GM12873 (cell line): ENCODE measurements around the gene WDR73.

Source experiments
- CTCF ChIP-seq: IDR thresholded peaks from 2 replicates; pipeline ENCODE4 v1.5.1; 2012; ENCODE audit warnings: low read depth, mild to moderate bottlenecking, moderate library complexity, low read length, control low read depth; ENCODE audit not compliant: insufficient read depth; ENCODE audit errors: missing control alignments

Gene WDR73

GRCh38 chr15:84666373-84666772, 12.3 kb upstream of the WDR73 start:
- no peak for TF ChIP-seq CTCF

GRCh38 chr15:84661001-84661400, 6.9 kb upstream of the WDR73 start:
- no peak for TF ChIP-seq CTCF

GRCh38 chr15:84659904-84660781, 6.1 kb upstream of the WDR73 start:
- no peak for TF ChIP-seq CTCF

GRCh38 chr15:84658788-84659411, 4.8 kb upstream of the WDR73 start:
- TF ChIP-seq CTCF: no peak

GRCh38 chr15:84658080-84658787, 4.2 kb upstream of the WDR73 start, which contains the start of gene NMB:
NMB (minus strand) TSS chr15:84658199; CDS start chr15:84658152, 47 bp downstream.
- TF ChIP-seq CTCF: peak; percentile 60

- TF ChIP-seq CTCF: no peak
Observed at GRCh38 chr15:84657748-84658079, 3.6 kb upstream of the WDR73 start.

- TF ChIP-seq CTCF: no peak
Observed at GRCh38 chr15:84656972-84657371, 2.9 kb upstream of the WDR73 start.
